HCT116 (cell line): Measurements from ENCODE around the gene C2orf76. TPM values are rescaled to one million over a fixed set of nuclear protein-coding genes. Genes with fewer than 3 reads are reported as not detected.

ENCODE experiments used
- ATAC-seq: fragments of 200-7000 bp; cut with Tn5 transposase; 2 replicates; pipeline ENCODE4 v1.9.1; 2020; ENCODE audit warnings: mild to moderate bottlenecking, moderate library complexity
- BruUV-seq: library from RNA; stranded (reverse); fragments of 400-500 nt; replicated peaks from 2 replicates; lab custom pipeline; 2021; lab: Mats Ljungman, UMichigan
- CTCF ChIA-PET: fragments of 300-600 bp; sonication (Branson Sonifier 250); formaldehyde crosslinking; loops from one replicate; lab custom pipeline; 2021; ENCODE audit warnings: antibody characterized with exemption; lab: Charles Lee
- POLR2A ChIA-PET: fragments of 300-600, 350-600 bp; sonication (Branson Sonifier 250); formaldehyde crosslinking; loops from one replicate; lab custom pipeline; 2021; ENCODE audit warnings: antibody characterized with exemption; lab: Charles Lee
- RAD21 ChIA-PET, 2 experiments: fragments of 300-600 bp; sonication (Branson Sonifier 250); formaldehyde crosslinking; loops; one replicate each; lab custom pipeline; 2023; ENCODE audit warnings: low total read pairs in 2 of 2; ENCODE audit not compliant: uncharacterized antibody in 2 of 2, unreplicated experiment in 2 of 2, low non-redundant PET in 1 of 2; lab: Charles Lee
- DNase-seq: peaks from one replicate; pipeline ENCODE4 v3.0.0-alpha.2; 2010; ENCODE audit warnings: low read depth, low spot score
- H2AFZ ChIP-seq: fragments of 200-600 bp; shearing (Covaris generic), sonication (generic); 2 replicates; pipeline ENCODE4 v1.6.1; 2017; ENCODE audit warnings: low read depth, mixed run types, mixed read lengths, antibody characterized with exemption, low read length; ENCODE audit not compliant: poor library complexity, severe bottlenecking
- H3K27ac ChIP-seq: 2 replicates; pipeline ENCODE4 v1.5.1; 2012; ENCODE audit warnings: low read depth, low read length
- H3K27me3 ChIP-seq: fragments of 200-600 bp; sonication (generic); 2 replicates; pipeline ENCODE4 v1.6.1; 2016; ENCODE audit warnings: mixed run types, low read length, mixed read lengths; ENCODE audit not compliant: insufficient read depth
- H3K36me3 ChIP-seq, 2 experiments: fragments of 200-500 bp in 1 of 2; fragments of 200-600 bp in 1 of 2; sonication (Bioruptor generic) in 1 of 2; sonication (generic) in 1 of 2; 2 replicates each; pipeline versions ENCODE4 v1.5.1 to v1.6.1; 2014 to 2016; ENCODE audit warnings: low read length in 2 of 2, inconsistent platforms in 1 of 2, mixed read lengths in 1 of 2, mixed run types in 1 of 2; ENCODE audit not compliant: insufficient read depth in 2 of 2, control insufficient read depth in 1 of 2
- H3K4me1 ChIP-seq, 2 experiments: fragments of 200-600 bp in 1 of 2; sonication (generic) in 1 of 2; 2 replicates each; pipeline versions ENCODE4 v1.5.1 to v1.6.1; 2012 to 2017; ENCODE audit warnings: low read length in 2 of 2, inconsistent platforms in 1 of 2, mild to moderate bottlenecking in 1 of 2, mixed read lengths in 1 of 2, mixed run types in 1 of 2, moderate library complexity in 1 of 2; ENCODE audit not compliant: insufficient read depth in 2 of 2, control insufficient read depth in 1 of 2
- H3K4me2 ChIP-seq: fragments of 200-600 bp; sonication (generic); 2 replicates; pipeline ENCODE4 v1.6.1; 2017; ENCODE audit warnings: mixed run types, low read length, mixed read lengths
- H3K4me3 ChIP-seq, 2 experiments: fragments of 200-600 bp in 1 of 2; sonication (generic) in 1 of 2; replicated peaks in 1 of 2; 2 replicates each; pipeline ENCODE4 v1.5.1; 2011 to 2016; ENCODE audit warnings: low read length in 2 of 2, control low read depth in 1 of 2, low read depth in 1 of 2, mild to moderate bottlenecking in 1 of 2, mixed read lengths in 1 of 2, mixed run types in 1 of 2
- H3K79me2 ChIP-seq: fragments of 200-600 bp; sonication (generic); 2 replicates; pipeline ENCODE4 v1.6.1; 2017; ENCODE audit warnings: mild to moderate bottlenecking, mixed run types, low read length, moderate library complexity, mixed read lengths; ENCODE audit not compliant: insufficient read depth
- H3K9ac ChIP-seq: fragments of 200-600 bp; sonication (generic); 2 replicates; pipeline ENCODE4 v1.6.1; 2016; ENCODE audit warnings: low read length, mixed read lengths
- H3K9me2 ChIP-seq: fragments of 200-600 bp; sonication (generic), shearing (Covaris generic); 2 replicates; pipeline ENCODE4 v1.6.1; 2017; ENCODE audit warnings: mixed run types, mild to moderate bottlenecking, moderate library complexity; ENCODE audit not compliant: insufficient read depth
- H3K9me3 ChIP-seq, 2 experiments: fragments of 200-500 bp in 1 of 2; fragments of 200-600 bp in 1 of 2; sonication (Bioruptor generic) in 1 of 2; sonication (generic) in 1 of 2; 2 replicates each; pipeline ENCODE4 v1.6.1; 2014 to 2017; ENCODE audit warnings: low read length in 2 of 2, mixed read lengths in 2 of 2, inconsistent platforms in 1 of 2, low read depth in 1 of 2, mild to moderate bottlenecking in 1 of 2, mixed run types in 1 of 2, moderate library complexity in 1 of 2; ENCODE audit not compliant: control insufficient read depth in 1 of 2, insufficient read depth in 1 of 2
- H4K20me1 ChIP-seq: fragments of 200-600 bp; sonication (generic), shearing (Covaris generic); 2 replicates; pipeline ENCODE4 v1.6.1; 2017; ENCODE audit warnings: mixed run types, mild to moderate bottlenecking, moderate library complexity; ENCODE audit not compliant: insufficient read depth
- CEBPB ChIP-seq: IDR thresholded peaks from 2 replicates; pipeline ENCODE4 v1.6.1; 2012; ENCODE audit warnings: low read depth
- CTCF ChIP-seq, 3 experiments: fragments of 200-600 bp in 1 of 3; sonication (generic) in 1 of 3; IDR thresholded peaks in 2 of 3; conservative IDR thresholded peaks in 1 of 3; 2 replicates each; pipeline ENCODE4 v1.5.1; 2012 to 2017; ENCODE audit warnings: low read depth in 2 of 3, low read length in 2 of 3, antibody characterized with exemption in 1 of 3, borderline replicate concordance in 1 of 3, control low read depth in 1 of 3, mild to moderate bottlenecking in 1 of 3, mixed read lengths in 1 of 3, mixed run types in 1 of 3, moderate library complexity in 1 of 3; ENCODE audit not compliant: insufficient read depth in 1 of 3
- ELF1 ChIP-seq: IDR thresholded peaks from 2 replicates; pipeline ENCODE4 v1.6.1; 2012; ENCODE audit warnings: low read depth, borderline replicate concordance
- EZH2 ChIP-seq: fragments of 200-600 bp; sonication (generic); IDR thresholded peaks from 2 replicates; pipeline ENCODE4 v1.6.1; 2017; ENCODE audit warnings: antibody characterized with exemption, mixed run types
- JUND ChIP-seq: IDR thresholded peaks from 2 replicates; pipeline ENCODE4 v1.6.1; 2012
- POLR2A ChIP-seq: IDR thresholded peaks from 2 replicates; pipeline ENCODE4 v1.7.0; 2011; ENCODE audit warnings: borderline replicate concordance; ENCODE audit not compliant: insufficient read depth, insufficient read length; ENCODE audit errors: extremely low read depth
- POLR2AphosphoS5 ChIP-seq: IDR thresholded peaks from 2 replicates; pipeline ENCODE4 v1.6.1; 2011; ENCODE audit warnings: mild to moderate bottlenecking, low read depth, low read length, moderate library complexity
- SIN3A ChIP-seq: IDR thresholded peaks from 2 replicates; pipeline ENCODE4 v1.6.1; 2012; ENCODE audit warnings: low read depth
- SRF ChIP-seq: IDR thresholded peaks from 2 replicates; pipeline ENCODE4 v1.6.1; 2012; ENCODE audit warnings: low read depth
- TCF7L2 ChIP-seq: IDR thresholded peaks from 2 replicates; pipeline ENCODE4 v1.7.0; 2011; ENCODE audit warnings: borderline replicate concordance, inconsistent platforms; ENCODE audit not compliant: insufficient read depth, insufficient read length; ENCODE audit errors: extremely low read depth
- ZBTB33 ChIP-seq: IDR thresholded peaks from 2 replicates; pipeline ENCODE4 v1.6.1; 2011; ENCODE audit warnings: mild to moderate bottlenecking, low read length, moderate library complexity; ENCODE audit not compliant: insufficient replicate concordance; ENCODE audit errors: extremely low read depth
- ZNF274 ChIP-seq: fragments of 200-500 bp; sonication (Bioruptor generic); IDR thresholded peaks from 2 replicates; pipeline ENCODE4 v1.6.1; 2014; ENCODE audit warnings: mild to moderate bottlenecking, low read depth, low read length, inconsistent platforms
- intact Hi-C: fragments of 100-400 bp; cut with micrococcal nuclease; formaldehyde crosslinking; loops from 2 replicates; pipeline ENCODE4 v1.10.0; 2022
- total RNA-seq: library from RNA; stranded (reverse); gene quantifications from one replicate; pipeline ENCODE4 v1.2.1, GENCODE V29; 2021; ENCODE audit not compliant: unreplicated experiment
- TF ChIP-seq, protein P1 (sequence below): IDR thresholded peaks from 2 replicates; pipeline ENCODE4 v1.6.1; 2012

Gene C2orf76
- total RNA-seq, 1 experiment from 2014 or later, result 10.5 TPM

DNA sequence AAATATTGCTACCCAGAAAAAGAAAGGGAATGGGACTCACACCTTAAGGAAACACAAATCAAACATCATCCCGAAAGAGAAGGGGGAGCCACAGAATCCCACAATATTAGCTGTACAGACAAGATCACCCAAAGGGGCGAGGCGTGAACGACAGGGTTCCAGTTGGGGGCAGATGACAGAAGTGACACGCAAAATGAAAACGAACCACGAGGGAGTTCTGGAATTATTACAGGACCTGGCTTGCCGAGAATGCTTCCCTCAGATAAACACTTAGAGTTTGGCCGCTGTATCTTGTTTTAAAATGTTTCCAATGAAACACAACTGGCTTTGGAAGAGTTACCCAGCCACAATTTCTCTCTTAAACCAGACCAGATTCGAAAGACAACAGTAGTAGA lies 60.4 kb downstream of the C2orf76 start:
- Histone ChIP-seq H3K9me3 (no peaks in the 10 kb centered on the region), H4K20me1 (no peaks in the 10 kb centered on the region), H3K9ac (no peak overlapping the region), H3K27me3 (no peaks in the 10 kb centered on the region), H3K9me2 (no peaks in the 10 kb centered on the region), H3K4me1 (no peaks in the 10 kb centered on the region), H3K4me3 (no peak overlapping the region), H3K4me2 (no peak overlapping the region), H3K27ac (no peak overlapping the region), H3K79me2 (no peaks in the 10 kb centered on the region), H2AFZ (no peak overlapping the region), H3K36me3 (no peaks in the 10 kb centered on the region)
- POLR2A ChIA-PET, result no interaction called here
- CTCF ChIA-PET, result no interaction called here
- DNase-seq (no peak), ATAC-seq (no peak)
- RAD21 ChIA-PET, result no interaction called here
- BruUV-seq, result no TSS peak
- no peak for TF ChIP-seq ZNF274
- TF ChIP-seq ZBTB33, result no peak
- TF ChIP-seq POLR2AphosphoS5, result no peak
- TF ChIP-seq, protein P1, sequence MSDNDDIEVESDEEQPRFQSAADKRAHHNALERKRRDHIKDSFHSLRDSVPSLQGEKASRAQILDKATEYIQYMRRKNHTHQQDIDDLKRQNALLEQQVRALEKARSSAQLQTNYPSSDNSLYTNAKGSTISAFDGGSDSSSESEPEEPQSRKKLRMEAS, result no peak
- no peak for TF ChIP-seq TCF7L2
- TF ChIP-seq SIN3A, result no peak
- no peak for TF ChIP-seq ELF1
- no peak for TF ChIP-seq JUND
- TF ChIP-seq POLR2A, result no peak
- TF ChIP-seq CTCF (IDR thresholded peaks at IDR 0.05 in 2 of 3, conservative IDR thresholded peaks at IDR 0.05 in 1 of 3; ENCODE audit: borderline replicate concordance in 1 of 3, insufficient read depth in 1 of 3, low read depth in 2 of 3, low read length in 2 of 3), result no peak
- TF ChIP-seq CEBPB, result no peak
- no peak for TF ChIP-seq EZH2
- no peak for TF ChIP-seq SRF
- intact Hi-C loops, result no loop called here
